Upper lobe of right lung (tissue), 1 donor: Measurements from ENCODE around the gene HIRIP3. TPM values are rescaled to one million over a fixed set of nuclear protein-coding genes. Genes with fewer than 3 reads are reported as not detected.

Experiments used
- ATAC-seq: fragments of 200-7000 bp; cut with Tn5 transposase; one replicate; pipeline ENCODE4 v1.9.1; 2020; ENCODE audit warnings: mild to moderate bottlenecking, moderate library complexity
- DNase-seq: peaks from one replicate; pipeline ENCODE4 v3.0.0-alpha.2; 2020
- H3K27ac ChIP-seq: fragments of 200-600 bp; one replicate; pipeline ENCODE4 v1.8.0; 2022
- H3K27me3 ChIP-seq: fragments of 200-600 bp; one replicate; pipeline ENCODE4 v1.8.0; 2022; ENCODE audit warnings: mild to moderate bottlenecking
- H3K36me3 ChIP-seq: fragments of 200-600 bp; one replicate; pipeline ENCODE4 v1.8.0; 2022
- H3K4me1 ChIP-seq: fragments of 200-600 bp; one replicate; pipeline ENCODE4 v1.8.0; 2022
- H3K4me3 ChIP-seq: fragments of 200-600 bp; one replicate; pipeline ENCODE4 v1.8.0; 2022; ENCODE audit warnings: mild to moderate bottlenecking
- H3K9me3 ChIP-seq: fragments of 200-600 bp; one replicate; pipeline ENCODE4 v1.8.0; 2022
- intact Hi-C: fragments of 100-400 bp; cut with DNase I; formaldehyde crosslinking; loops from one replicate; pipeline ENCODE4 v1.11.0; 2022
- total RNA-seq: library from RNA; stranded (reverse); fragmentation: NEBNext Ultra II Directional; extraction: Animal tissue kit (Norgen Biotek cat#: 25700); gene quantifications from one replicate; pipeline ENCODE4 v1.2.1, GENCODE V29; 2021
- TF ChIP-seq, protein P1 (sequence below): fragments of 200-600 bp; IDR thresholded peaks from one replicate; pipeline ENCODE4 v1.8.0; 2022; ENCODE audit warnings: antibody characterized with exemption
- donor health status: DM: no; HTN: yes; CAD: no; lungs with severe emphysema.

Gene HIRIP3
- total RNA-seq, 1 donor from 2014 or later = 20.3 TPM

DNA sequence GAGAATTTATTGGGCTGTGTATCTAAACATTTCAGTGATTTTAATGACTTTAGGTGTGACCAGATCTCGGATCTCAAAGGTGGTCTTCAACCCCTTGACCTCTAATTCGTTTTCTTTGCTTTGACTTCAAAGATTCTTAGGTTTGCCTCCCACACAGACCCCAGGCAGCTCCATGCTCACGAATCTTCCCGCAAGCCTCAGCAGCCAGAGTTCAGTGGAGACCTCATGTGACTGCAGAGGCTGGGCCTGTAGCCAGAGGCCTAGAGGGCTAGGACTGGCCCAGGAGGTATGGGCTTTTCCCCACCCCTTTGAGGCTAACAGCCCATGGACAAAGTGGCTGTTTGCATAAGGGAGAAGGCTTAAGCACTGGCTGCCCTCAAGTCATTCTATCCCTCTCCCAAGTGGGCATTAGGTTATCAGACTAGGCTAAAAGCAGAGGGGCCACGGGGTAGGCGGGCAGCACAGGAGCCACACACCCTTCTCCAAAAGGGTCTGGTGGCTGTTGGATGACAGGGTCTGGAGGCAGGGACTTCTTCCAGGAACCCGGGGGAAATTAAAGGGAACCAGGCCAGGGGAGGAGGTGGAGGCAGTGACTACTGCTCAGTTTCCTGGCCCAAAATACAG, 3.0 kb downstream of the HIRIP3 start:
- Histone ChIP-seq H3K9me3 (no peaks in the 10 kb centered on the region), H3K36me3 (peaks cover 52% of the 10 kb centered on the region), H3K4me1 (peaks cover 26% of the 10 kb centered on the region), H3K27ac (peak overlapping the region; percentile 13), H3K27me3 (no peaks in the 10 kb centered on the region), H3K4me3 (no peak overlapping the region)
- no peak for DNase-seq
- ATAC-seq = no peak
- TF ChIP-seq, protein P1, sequence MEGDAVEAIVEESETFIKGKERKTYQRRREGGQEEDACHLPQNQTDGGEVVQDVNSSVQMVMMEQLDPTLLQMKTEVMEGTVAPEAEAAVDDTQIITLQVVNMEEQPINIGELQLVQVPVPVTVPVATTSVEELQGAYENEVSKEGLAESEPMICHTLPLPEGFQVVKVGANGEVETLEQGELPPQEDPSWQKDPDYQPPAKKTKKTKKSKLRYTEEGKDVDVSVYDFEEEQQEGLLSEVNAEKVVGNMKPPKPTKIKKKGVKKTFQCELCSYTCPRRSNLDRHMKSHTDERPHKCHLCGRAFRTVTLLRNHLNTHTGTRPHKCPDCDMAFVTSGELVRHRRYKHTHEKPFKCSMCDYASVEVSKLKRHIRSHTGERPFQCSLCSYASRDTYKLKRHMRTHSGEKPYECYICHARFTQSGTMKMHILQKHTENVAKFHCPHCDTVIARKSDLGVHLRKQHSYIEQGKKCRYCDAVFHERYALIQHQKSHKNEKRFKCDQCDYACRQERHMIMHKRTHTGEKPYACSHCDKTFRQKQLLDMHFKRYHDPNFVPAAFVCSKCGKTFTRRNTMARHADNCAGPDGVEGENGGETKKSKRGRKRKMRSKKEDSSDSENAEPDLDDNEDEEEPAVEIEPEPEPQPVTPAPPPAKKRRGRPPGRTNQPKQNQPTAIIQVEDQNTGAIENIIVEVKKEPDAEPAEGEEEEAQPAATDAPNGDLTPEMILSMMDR = no peak
- intact Hi-C loops = loop anchor here (10.0 kb wide), 1 partner anchor 68 kb away; the partner anchor contains the start of gene KCTD13

DNA sequence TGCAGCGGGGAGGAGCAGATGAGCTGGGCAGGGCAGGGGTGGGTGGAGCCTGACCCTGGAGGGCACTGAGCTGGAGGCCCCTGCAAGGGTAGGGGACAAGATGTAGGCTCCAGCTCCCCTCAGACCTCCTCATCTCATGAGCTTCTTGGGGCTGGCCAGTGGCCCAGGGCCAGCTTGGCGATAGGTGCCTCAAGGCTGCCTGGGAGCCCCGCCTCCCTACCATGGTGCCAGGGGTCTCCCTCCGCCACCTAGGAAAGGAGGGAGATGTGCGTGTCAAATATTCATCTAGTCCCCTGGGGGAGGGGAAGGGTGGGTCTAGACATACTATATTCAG, 3.9 kb downstream of the HIRIP3 start:
- Histone ChIP-seq H3K4me1 (peaks cover 21% of the 10 kb centered on the region), H3K27ac (peak overlapping the region; percentile 13), H3K9me3 (no peaks in the 10 kb centered on the region), H3K4me3 (no peak overlapping the region), H3K36me3 (peaks cover 62% of the 10 kb centered on the region), H3K27me3 (no peaks in the 10 kb centered on the region)
- ATAC-seq (no peak), DNase-seq (no peak)
- TF ChIP-seq, protein P1 = no peak
- intact Hi-C loops = loop anchor here (10.0 kb wide), 1 partner anchor 67 kb away; the partner anchor contains the start of gene KCTD13

DNA sequence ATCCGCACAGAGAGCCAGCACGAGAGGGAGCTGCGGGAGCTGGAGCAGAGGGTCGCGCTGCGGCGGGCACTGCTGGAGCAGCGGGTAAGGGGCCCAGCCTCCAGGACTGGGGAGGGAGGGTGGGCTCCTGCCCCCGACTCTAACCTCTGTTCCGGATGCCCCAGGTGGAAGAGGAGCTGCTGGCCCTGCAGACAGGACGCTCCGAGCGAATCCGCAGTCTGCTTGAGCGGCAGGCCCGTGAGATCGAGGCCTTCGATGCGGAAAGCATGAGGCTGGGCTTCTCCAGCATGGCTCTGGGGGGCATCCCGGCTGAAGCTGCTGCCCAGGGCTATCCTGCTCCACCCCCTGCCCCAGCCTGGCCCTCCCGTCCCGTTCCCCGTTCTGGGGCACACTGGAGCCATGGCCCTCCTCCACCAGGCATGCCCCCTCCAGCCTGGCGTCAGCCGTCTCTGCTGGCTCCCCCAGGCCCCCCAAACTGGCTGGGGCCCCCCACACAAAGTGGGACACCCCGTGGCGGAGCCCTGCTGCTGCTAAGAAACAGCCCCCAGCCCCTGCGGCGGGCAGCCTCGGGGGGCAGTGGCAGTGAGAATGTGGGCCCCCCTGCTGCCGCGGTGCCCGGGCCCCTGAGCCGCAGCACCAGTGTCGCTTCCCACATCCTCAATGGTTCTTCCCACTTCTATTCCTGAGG, 4.4 kb downstream of the HIRIP3 start:
- DNase-seq (no peak), ATAC-seq (no peak)
- no peak overlapping the region for H3K4me3 ChIP-seq
- H3K27me3 ChIP-seq = no peaks in the 10 kb centered on the region
- H3K36me3 ChIP-seq = peaks cover 67% of the 10 kb centered on the region
- TF ChIP-seq, protein P1 = no peak
- intact Hi-C loops = loop anchor here (10.0 kb wide), 1 partner anchor 66 kb away; the partner anchor contains the start of gene KCTD13
- peaks cover 20% of the 10 kb centered on the region for H3K4me1 ChIP-seq
- H3K27ac ChIP-seq = peak overlapping the region; percentile 30
- H3K9me3 ChIP-seq = no peaks in the 10 kb centered on the region

DNA sequence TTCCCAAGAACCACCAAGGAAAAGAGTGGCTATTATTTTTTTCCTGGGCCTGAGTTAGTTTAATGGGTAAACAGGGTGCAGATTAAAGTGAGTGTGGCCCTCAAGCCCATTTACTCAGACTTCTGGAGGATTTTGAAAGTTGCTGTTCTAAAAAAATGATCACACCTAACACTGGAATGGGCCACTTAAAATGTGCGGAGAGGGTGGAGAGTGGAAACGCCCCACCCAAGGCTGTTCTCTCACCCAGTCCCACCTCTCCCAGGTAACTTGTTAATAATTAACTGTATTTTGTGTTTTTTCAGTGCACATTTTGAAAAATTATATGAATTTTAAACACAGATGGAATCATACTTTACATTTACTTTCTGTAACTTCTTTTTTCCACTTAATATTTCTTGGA, 5.4 kb downstream of the HIRIP3 start:
- peaks cover 20% of the 10 kb centered on the region for H3K4me1 ChIP-seq
- ATAC-seq (peak; percentile 66), DNase-seq (no peak)
- peaks cover 77% of the 10 kb centered on the region for H3K36me3 ChIP-seq
- H3K9me3 ChIP-seq = no peaks in the 10 kb centered on the region
- peak overlapping the region; percentile 67 for H3K27ac ChIP-seq
- H3K27me3 ChIP-seq = no peaks in the 10 kb centered on the region
- intact Hi-C loops = loop anchor here (10.0 kb wide), 1 partner anchor 65 kb away; the partner anchor contains the start of gene KCTD13
- no peak overlapping the region for H3K4me3 ChIP-seq
- TF ChIP-seq, protein P1 = no peak

DNA sequence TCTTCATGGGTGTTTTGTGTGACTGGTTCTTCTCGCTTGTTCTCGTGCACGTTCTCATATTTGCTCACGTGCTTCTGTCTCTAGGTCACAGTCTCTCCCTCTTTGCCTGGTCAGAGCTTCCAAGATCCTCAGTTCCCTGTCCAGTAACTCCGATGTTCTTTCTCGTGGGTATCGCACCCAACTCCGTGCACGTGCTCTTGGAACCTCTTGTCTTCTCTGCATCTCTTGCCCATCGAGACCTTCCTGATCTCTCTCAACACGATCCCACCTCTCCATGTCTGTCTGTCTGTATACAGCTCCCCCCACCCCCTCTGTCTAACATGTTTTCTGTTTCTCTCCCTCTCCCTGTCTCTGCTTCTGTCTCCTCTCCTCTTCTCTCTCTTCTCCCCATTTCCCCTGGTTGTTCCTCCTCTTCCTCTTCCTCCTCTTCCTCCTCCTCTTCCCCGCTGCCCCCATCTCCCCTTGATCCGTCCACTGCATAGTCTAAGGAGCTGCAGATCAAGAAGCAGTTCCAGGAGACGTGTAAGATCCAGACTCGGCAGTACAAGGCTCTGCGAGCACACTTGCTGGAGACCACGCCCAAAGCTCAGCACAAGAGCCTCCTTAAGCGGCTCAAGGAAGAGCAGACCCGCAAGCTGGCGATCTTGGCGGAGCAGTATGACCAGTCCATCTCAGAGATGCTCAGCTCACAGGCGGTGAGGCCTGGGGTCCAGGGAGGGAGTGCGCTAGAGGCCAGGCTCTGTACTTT, 6.1 kb downstream of the HIRIP3 start:
- Histone ChIP-seq H3K27me3 (no peaks in the 10 kb centered on the region), H3K27ac (peak overlapping the region; percentile 67), H3K4me1 (peaks cover 13% of the 10 kb centered on the region), H3K4me3 (peak overlapping the region; percentile 16), H3K9me3 (no peaks in the 10 kb centered on the region), H3K36me3 (peaks cover 84% of the 10 kb centered on the region)
- intact Hi-C loops = no loop called here
- ATAC-seq = peak; percentile 72
- DNase-seq = peak; percentile 80
- TF ChIP-seq, protein P1 = no peak
